Body of pancreas (tissue), 4 donors: Measurements from ENCODE around the gene NOP9.

Experiments
- POLR2A ChIP-seq, 3 donors: fragments of 450-650 bp; IDR thresholded peaks; one replicate each; pipeline ENCODE4 v1.6.1; 2016; ENCODE audit warnings: antibody characterized with exemption in 3 of 3, mild to moderate bottlenecking in 2 of 3
- TF ChIP-seq, protein P1 (sequence below), 7 experiments: fragments of 450-650 bp in 4 of 7; fragments of 200-600 bp in 3 of 7; sonication (generic) in 3 of 7; IDR thresholded peaks; one replicate each; pipeline ENCODE4 v1.5.1; 2016 to 2019; ENCODE audit warnings: antibody characterized with exemption in 7 of 7

- TF ChIP-seq, protein P1, sequence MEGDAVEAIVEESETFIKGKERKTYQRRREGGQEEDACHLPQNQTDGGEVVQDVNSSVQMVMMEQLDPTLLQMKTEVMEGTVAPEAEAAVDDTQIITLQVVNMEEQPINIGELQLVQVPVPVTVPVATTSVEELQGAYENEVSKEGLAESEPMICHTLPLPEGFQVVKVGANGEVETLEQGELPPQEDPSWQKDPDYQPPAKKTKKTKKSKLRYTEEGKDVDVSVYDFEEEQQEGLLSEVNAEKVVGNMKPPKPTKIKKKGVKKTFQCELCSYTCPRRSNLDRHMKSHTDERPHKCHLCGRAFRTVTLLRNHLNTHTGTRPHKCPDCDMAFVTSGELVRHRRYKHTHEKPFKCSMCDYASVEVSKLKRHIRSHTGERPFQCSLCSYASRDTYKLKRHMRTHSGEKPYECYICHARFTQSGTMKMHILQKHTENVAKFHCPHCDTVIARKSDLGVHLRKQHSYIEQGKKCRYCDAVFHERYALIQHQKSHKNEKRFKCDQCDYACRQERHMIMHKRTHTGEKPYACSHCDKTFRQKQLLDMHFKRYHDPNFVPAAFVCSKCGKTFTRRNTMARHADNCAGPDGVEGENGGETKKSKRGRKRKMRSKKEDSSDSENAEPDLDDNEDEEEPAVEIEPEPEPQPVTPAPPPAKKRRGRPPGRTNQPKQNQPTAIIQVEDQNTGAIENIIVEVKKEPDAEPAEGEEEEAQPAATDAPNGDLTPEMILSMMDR (IDR thresholded peaks at IDR 0.05) = peak; percentile 45 to 90 (median 68)
- peak; percentile 79 to 88 (median 87) for TF ChIP-seq POLR2A (IDR thresholded peaks at IDR 0.05)
Measured at GRCh38 chr14:24271134-24271833, 28.4 kb upstream of the NOP9 start, which contains the start of gene RABGGTA.
